GM23248 (cell line): ENCODE results near the gene MGST3.

Source experiments
- EZH2 ChIP-seq: fragments of 200-600 bp; sonication (generic); IDR thresholded peaks from 2 replicates; pipeline ENCODE4 v1.6.1; 2018; ENCODE audit warnings: antibody characterized with exemption, mild to moderate bottlenecking; ENCODE audit not compliant: insufficient read depth, poor library complexity, severe bottlenecking
- EZH2phosphoT487 ChIP-seq: fragments of 200-600 bp; sonication (generic); IDR thresholded peaks from 2 replicates; pipeline ENCODE4 v1.6.1; 2018; ENCODE audit warnings: antibody characterized with exemption, moderate library complexity, mild to moderate bottlenecking, low read depth; ENCODE audit not compliant: insufficient read depth

DNA sequence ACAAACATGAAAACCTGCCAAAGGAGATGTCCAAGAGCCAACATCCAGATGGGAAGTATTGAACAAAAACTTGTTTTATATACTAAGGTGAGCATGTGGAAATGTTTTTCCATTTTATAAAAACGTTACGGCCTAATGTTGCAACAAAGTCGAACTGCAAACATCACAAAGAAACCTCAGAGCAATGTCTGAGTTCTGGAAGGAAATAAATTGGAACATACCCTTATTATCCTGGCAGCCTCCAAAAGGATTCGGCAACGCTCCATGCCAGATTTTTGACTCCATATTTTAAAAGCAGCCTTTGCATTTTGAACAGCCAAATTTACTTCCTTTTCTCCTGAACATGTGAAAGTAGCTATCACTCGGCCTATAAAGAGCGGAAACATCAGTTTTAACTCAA is 64.0 kb downstream of the MGST3 start:
- TF ChIP-seq EZH2, result no peak
- TF ChIP-seq EZH2phosphoT487, result no peak
